ENCODE results near the gene CREB5. TPM values are rescaled to one million over a fixed set of nuclear protein-coding genes. Genes with fewer than 3 reads are reported as not detected.

The CREB5 gene
- total RNA-seq, 2 donors from 2014 or later = 0.53 to 2.6 TPM

DNA sequence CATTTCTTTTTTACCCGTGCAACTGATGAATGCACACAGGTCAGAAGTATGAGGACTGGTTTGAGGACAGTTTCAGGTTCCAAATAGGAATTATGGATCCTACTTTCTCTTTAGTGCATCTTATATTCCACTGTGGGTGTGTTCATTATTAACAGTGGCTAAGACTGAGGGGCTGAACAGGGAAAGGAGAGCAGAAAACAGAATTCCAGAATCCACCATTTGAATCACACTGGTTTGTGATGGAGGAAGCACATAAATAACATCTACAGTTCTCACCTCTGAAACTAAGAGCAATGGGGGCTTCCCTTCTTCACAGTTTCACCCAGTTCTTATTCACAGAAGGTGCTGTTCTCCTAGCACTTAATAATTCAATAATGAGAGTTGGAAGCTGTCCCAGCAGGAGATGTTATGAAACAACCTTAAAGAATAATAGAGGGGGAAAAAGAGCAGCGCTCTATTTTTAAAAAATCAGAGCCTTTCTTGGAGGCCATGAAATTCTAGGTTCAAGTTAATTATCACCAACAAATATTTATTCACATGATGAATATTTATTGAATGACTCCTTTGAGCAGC, 205.1 kb downstream of the CREB5 start:
- Mint-ChIP-seq H3K36me3 (ENCODE audit: low read depth) (no peaks in the 10 kb centered on the region), H3K27me3 (ENCODE audit: insufficient read depth) (peaks cover 3% of the 10 kb centered on the region), H3K9me3 (no peaks in the 10 kb centered on the region), H3K4me3 (no peak overlapping the region), H3K27ac (no peak overlapping the region), H3K4me1 (peaks cover 2% of the 10 kb centered on the region)
- H3K27ac ChIP-seq (ENCODE audit: low read depth, low read length) = no peak overlapping the region
- no peaks in the 10 kb centered on the region for H3K4me1 ChIP-seq (ENCODE audit: control insufficient read depth, insufficient read depth, low read length)
- TF ChIP-seq, protein P1, sequence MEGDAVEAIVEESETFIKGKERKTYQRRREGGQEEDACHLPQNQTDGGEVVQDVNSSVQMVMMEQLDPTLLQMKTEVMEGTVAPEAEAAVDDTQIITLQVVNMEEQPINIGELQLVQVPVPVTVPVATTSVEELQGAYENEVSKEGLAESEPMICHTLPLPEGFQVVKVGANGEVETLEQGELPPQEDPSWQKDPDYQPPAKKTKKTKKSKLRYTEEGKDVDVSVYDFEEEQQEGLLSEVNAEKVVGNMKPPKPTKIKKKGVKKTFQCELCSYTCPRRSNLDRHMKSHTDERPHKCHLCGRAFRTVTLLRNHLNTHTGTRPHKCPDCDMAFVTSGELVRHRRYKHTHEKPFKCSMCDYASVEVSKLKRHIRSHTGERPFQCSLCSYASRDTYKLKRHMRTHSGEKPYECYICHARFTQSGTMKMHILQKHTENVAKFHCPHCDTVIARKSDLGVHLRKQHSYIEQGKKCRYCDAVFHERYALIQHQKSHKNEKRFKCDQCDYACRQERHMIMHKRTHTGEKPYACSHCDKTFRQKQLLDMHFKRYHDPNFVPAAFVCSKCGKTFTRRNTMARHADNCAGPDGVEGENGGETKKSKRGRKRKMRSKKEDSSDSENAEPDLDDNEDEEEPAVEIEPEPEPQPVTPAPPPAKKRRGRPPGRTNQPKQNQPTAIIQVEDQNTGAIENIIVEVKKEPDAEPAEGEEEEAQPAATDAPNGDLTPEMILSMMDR (conservative IDR thresholded peaks at IDR 0.05) = no peak
- no peak overlapping the region for H3K4me3 ChIP-seq (ENCODE audit: low read length)
- WGBS, 2 experiments (ENCODE audit: insufficient coverage in 1 of 2, insufficient read length in 1 of 2) = 92% methylated on average over 2 of the region's 2 CpGs; no CpG with 5 or more reads in 1 of the 2 experiments
- H3K9me3 ChIP-seq (ENCODE audit: control insufficient read depth, low read length) = no peaks in the 10 kb centered on the region
- no peak overlapping the region for H3K9ac ChIP-seq (ENCODE audit: extremely low read depth, low read length, poor library complexity, severe bottlenecking)
- H3K27me3 ChIP-seq (ENCODE audit: control insufficient read depth, insufficient read depth, low read length, poor library complexity, severe bottlenecking) = peaks cover 5% of the 10 kb centered on the region
- no peaks in the 10 kb centered on the region for H3K36me3 ChIP-seq (ENCODE audit: control insufficient read depth, insufficient read depth, low read length)
- no peak for DNase-seq

DNA sequence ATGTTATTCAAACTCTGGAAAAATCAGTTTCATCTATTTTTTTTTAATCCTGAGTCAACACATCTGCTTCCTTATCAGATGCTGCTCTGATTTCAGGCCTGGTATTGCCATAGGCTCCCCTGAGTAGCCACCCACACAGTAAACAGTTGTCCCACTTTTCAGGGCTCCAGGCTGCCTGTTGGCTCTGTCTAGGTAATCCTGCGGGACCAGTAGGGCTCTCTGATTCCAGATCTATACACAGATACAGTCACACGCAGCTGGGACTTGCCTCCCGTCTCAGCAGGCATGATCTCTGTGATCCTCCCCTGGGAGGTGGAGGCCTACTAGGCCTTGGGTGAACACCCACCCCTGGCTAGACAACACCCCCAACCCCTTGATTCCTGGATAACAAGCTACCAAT, 206.1 kb downstream of the CREB5 start:
- peaks cover 2% of the 10 kb centered on the region for H3K4me1 Mint-ChIP-seq
- no peaks in the 10 kb centered on the region for H3K36me3 Mint-ChIP-seq (ENCODE audit: low read depth)
- Histone ChIP-seq H3K9me3 (ENCODE audit: control insufficient read depth, low read length) (no peaks in the 10 kb centered on the region), H3K9ac (ENCODE audit: extremely low read depth, low read length, poor library complexity, severe bottlenecking) (no peak overlapping the region), H3K4me1 (ENCODE audit: control insufficient read depth, insufficient read depth, low read length) (no peaks in the 10 kb centered on the region), H3K27ac (ENCODE audit: low read depth, low read length) (no peak overlapping the region), H3K4me3 (ENCODE audit: low read length) (no peak overlapping the region), H3K36me3 (ENCODE audit: control insufficient read depth, insufficient read depth, low read length) (no peaks in the 10 kb centered on the region), H3K27me3 (ENCODE audit: control insufficient read depth, insufficient read depth, low read length, poor library complexity, severe bottlenecking) (peaks cover 5% of the 10 kb centered on the region)
- H3K9me3 Mint-ChIP-seq = no peaks in the 10 kb centered on the region
- TF ChIP-seq, protein P1 (conservative IDR thresholded peaks at IDR 0.05) = no peak
- H3K4me3 Mint-ChIP-seq = no peak overlapping the region
- DNase-seq = no peak
- H3K27ac Mint-ChIP-seq = no peak overlapping the region
- 85 to 87% methylated on average over 3 of the region's 3 CpGs for WGBS, 2 experiments (ENCODE audit: insufficient coverage in 1 of 2, insufficient read length in 1 of 2)
- peaks cover 3% of the 10 kb centered on the region for H3K27me3 Mint-ChIP-seq (ENCODE audit: insufficient read depth)

- Histone ChIP-seq H3K27me3 (ENCODE audit: control insufficient read depth, insufficient read depth, low read length, poor library complexity, severe bottlenecking) (peaks cover 5% of the 10 kb centered on the region), H3K9ac (ENCODE audit: extremely low read depth, low read length, poor library complexity, severe bottlenecking) (no peak overlapping the region), H3K27ac (ENCODE audit: low read depth, low read length) (no peak overlapping the region), H3K9me3 (ENCODE audit: control insufficient read depth, low read length) (no peaks in the 10 kb centered on the region), H3K36me3 (ENCODE audit: control insufficient read depth, insufficient read depth, low read length) (no peaks in the 10 kb centered on the region), H3K4me3 (ENCODE audit: low read length) (no peak overlapping the region), H3K4me1 (ENCODE audit: control insufficient read depth, insufficient read depth, low read length) (no peaks in the 10 kb centered on the region)
- TF ChIP-seq, protein P1 (conservative IDR thresholded peaks at IDR 0.05) = no peak
- H3K4me3 Mint-ChIP-seq = no peak overlapping the region
- peaks cover 7% of the 10 kb centered on the region for H3K4me1 Mint-ChIP-seq
- H3K27ac Mint-ChIP-seq = no peak overlapping the region
- no peak for DNase-seq
- no peaks in the 10 kb centered on the region for H3K9me3 Mint-ChIP-seq
- WGBS, 2 experiments (ENCODE audit: insufficient coverage in 1 of 2, insufficient read length in 1 of 2) = 85 to 100% methylated on average over 3 of the region's 3 CpGs
- H3K27me3 Mint-ChIP-seq (ENCODE audit: insufficient read depth) = peaks cover 3% of the 10 kb centered on the region
- H3K36me3 Mint-ChIP-seq (ENCODE audit: low read depth) = no peaks in the 10 kb centered on the region
These were observed 206.9 kb downstream of the CREB5 start for GRCh38 chr7:28619256-28619655.
